Mesendoderm (in vitro differentiated cells): Measurements from ENCODE around the gene MLST8.
"Not testable (repeated sequence)": the region's sequence is repeated elsewhere in the genome, so short reads cannot be mapped to it uniquely, and the experiment has no call there.

ENCODE experiments used
- DNase-seq: peaks from one replicate; pipeline ENCODE4 v3.0.0; 2013
- H2AK5ac ChIP-seq: 2 replicates; pipeline ENCODE4 v1.6.1; 2013; ENCODE audit warnings: low read length, inconsistent platforms
- H2BK120ac ChIP-seq: 2 replicates; pipeline ENCODE4 v1.6.1; 2013; ENCODE audit warnings: low read depth, mild to moderate bottlenecking, low read length, moderate library complexity, mixed read lengths
- H2BK15ac ChIP-seq: replicated peaks from 2 replicates; pipeline ENCODE4 v1.6.1; 2013; ENCODE audit warnings: low read depth, mild to moderate bottlenecking, moderate library complexity
- H2BK5ac ChIP-seq: 2 replicates; pipeline ENCODE4 v1.6.1; 2013; ENCODE audit warnings: low read length, inconsistent platforms
- H3K18ac ChIP-seq: 2 replicates; pipeline ENCODE4 v1.6.1; 2013; ENCODE audit warnings: mild to moderate bottlenecking, low read length, mixed read lengths
- H3K23ac ChIP-seq: one replicate; pipeline ENCODE4 v1.6.1; 2013; ENCODE audit warnings: low read length
- H3K27ac ChIP-seq: 2 replicates; pipeline ENCODE4 v1.5.1; 2013; ENCODE audit warnings: low read depth, mild to moderate bottlenecking, inconsistent platforms, low read length, moderate library complexity
- H3K27me3 ChIP-seq: 2 replicates; pipeline ENCODE4 v1.6.1; 2013; ENCODE audit warnings: low read length, control low read depth, mild to moderate bottlenecking, inconsistent platforms; ENCODE audit not compliant: insufficient read depth, poor library complexity
- H3K36me3 ChIP-seq: 2 replicates; pipeline ENCODE4 v1.6.1; 2013; ENCODE audit warnings: low read length, inconsistent platforms; ENCODE audit not compliant: control insufficient read depth, insufficient read depth
- H3K4ac ChIP-seq: one replicate; pipeline ENCODE4 v1.6.1; 2013; ENCODE audit warnings: low read depth, mild to moderate bottlenecking, low read length, moderate library complexity
- H3K4me1 ChIP-seq: 2 replicates; pipeline ENCODE4 v1.6.1; 2013; ENCODE audit warnings: low read depth, low read length, inconsistent platforms; ENCODE audit not compliant: control insufficient read depth
- H3K4me2 ChIP-seq: 2 replicates; pipeline ENCODE4 v1.6.1; 2013; ENCODE audit warnings: low read length
- H3K4me3 ChIP-seq: 2 replicates; pipeline ENCODE4 v1.5.1; 2013; ENCODE audit warnings: mild to moderate bottlenecking, low read length
- H3K56ac ChIP-seq: one replicate; pipeline ENCODE4 v1.6.1; 2013; ENCODE audit warnings: low read length
- H3K79me1 ChIP-seq: 2 replicates; pipeline ENCODE4 v1.6.1; 2013; ENCODE audit warnings: low read length, inconsistent platforms
- H3K79me2 ChIP-seq: 2 replicates; pipeline ENCODE4 v1.6.1; 2013; ENCODE audit warnings: mild to moderate bottlenecking, low read length; ENCODE audit not compliant: control insufficient read depth, insufficient read depth
- H3K9ac ChIP-seq: 2 replicates; pipeline ENCODE4 v1.6.1; 2013; ENCODE audit warnings: low read length, inconsistent platforms
- H4K5ac ChIP-seq: one replicate; pipeline ENCODE4 v1.6.1; 2013; ENCODE audit warnings: low read length
- H4K8ac ChIP-seq: one replicate; pipeline ENCODE4 v1.6.1; 2013; ENCODE audit warnings: low read depth, mild to moderate bottlenecking, control low read depth, low read length, moderate library complexity
- WGBS: extraction: QIAGEN DNeasy Blood & Tissue Kit; methylation state at CpG from one replicate; pipeline ENCODE4 v1.1.7; 2013; ENCODE audit warnings: low lambda C conversion rate, missing lambda C conversion rate; ENCODE audit not compliant: insufficient coverage; ENCODE audit errors: extremely low coverage; 5-methylcytosine and 5-hydroxymethylcytosine counted together

Gene MLST8

GRCh38 chr16:2253293-2253692 lies 48.0 kb downstream of the MLST8 start:
- H3K79me2 ChIP-seq: peaks cover 11% of the 10 kb centered on the region
- no peaks in the 10 kb centered on the region for H3K27me3 ChIP-seq
- H3K23ac ChIP-seq: no peak overlapping the region
- H4K5ac ChIP-seq: no peak overlapping the region
- no CpG with 5 or more reads among the region's 11 CpGs for WGBS
- H3K4me2 ChIP-seq: no peak overlapping the region
- H2BK15ac ChIP-seq: no peak overlapping the region
- no peak overlapping the region for H2BK5ac ChIP-seq
- no peak overlapping the region for H3K4ac ChIP-seq
- peaks cover 12% of the 10 kb centered on the region for H3K79me1 ChIP-seq
- H4K8ac ChIP-seq: no peak overlapping the region
- H3K36me3 ChIP-seq: peaks cover 19% of the 10 kb centered on the region
- H3K27ac ChIP-seq: no peak overlapping the region
- no peak overlapping the region for H2BK120ac ChIP-seq
- H3K4me1 ChIP-seq: no peaks in the 10 kb centered on the region
- no peak overlapping the region for H3K18ac ChIP-seq
- no peak overlapping the region for H3K4me3 ChIP-seq
- H2AK5ac ChIP-seq: no peak overlapping the region
- no peak overlapping the region for H3K9ac ChIP-seq
- no peak overlapping the region for H3K56ac ChIP-seq
- no peak for DNase-seq

DNA sequence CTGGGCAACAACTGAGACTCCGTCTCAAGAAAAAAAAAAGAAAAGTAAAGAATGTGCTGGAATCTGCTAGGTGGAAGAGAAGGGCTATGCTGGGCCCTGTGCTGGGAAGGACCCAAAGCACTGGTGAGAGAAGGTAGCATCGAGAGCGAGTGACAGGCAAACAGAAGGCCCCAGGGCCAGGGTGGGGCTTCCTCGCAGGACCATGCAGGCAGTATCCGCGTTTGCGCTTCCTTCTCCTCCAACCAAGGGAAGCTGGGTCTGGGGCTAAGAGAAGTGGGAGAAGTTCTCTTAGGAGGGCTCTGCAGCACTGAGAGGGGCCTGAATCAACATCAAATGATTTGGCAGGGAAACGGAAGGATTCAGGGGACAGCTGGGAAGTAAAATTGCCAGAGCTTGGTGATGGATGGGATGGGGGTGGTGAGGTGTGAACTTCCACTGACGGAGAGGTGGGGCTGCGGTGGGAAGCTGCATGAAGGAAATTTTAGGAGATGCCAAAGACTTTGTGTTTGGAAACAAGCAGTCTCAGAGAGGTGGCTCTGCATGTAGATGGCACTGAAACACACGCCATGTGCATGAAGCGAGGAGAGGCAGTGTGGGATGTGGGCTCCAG lies 51.4 kb downstream of the MLST8 start:
- no peak overlapping the region for H4K8ac ChIP-seq
- H3K4me3 ChIP-seq: no peak overlapping the region
- no peak overlapping the region for H3K4me2 ChIP-seq
- no peak overlapping the region for H2AK5ac ChIP-seq
- no peak for DNase-seq
- H3K4me1 ChIP-seq: no peaks in the 10 kb centered on the region
- no peak overlapping the region for H4K5ac ChIP-seq
- no peak overlapping the region for H3K27ac ChIP-seq
- peaks cover 11% of the 10 kb centered on the region for H3K79me1 ChIP-seq
- no peak overlapping the region for H2BK15ac ChIP-seq
- H3K56ac ChIP-seq: no peak overlapping the region
- no CpG with 5 or more reads among the region's 12 CpGs for WGBS
- H3K79me2 ChIP-seq: peaks cover 6% of the 10 kb centered on the region
- H2BK5ac ChIP-seq: no peak overlapping the region
- H3K9ac ChIP-seq: no peak overlapping the region
- no peak overlapping the region for H2BK120ac ChIP-seq
- peaks cover 24% of the 10 kb centered on the region for H3K36me3 ChIP-seq
- no peaks in the 10 kb centered on the region for H3K27me3 ChIP-seq
- H3K4ac ChIP-seq: no peak overlapping the region
- H3K23ac ChIP-seq: no peak overlapping the region
- H3K18ac ChIP-seq: no peak overlapping the region

DNA sequence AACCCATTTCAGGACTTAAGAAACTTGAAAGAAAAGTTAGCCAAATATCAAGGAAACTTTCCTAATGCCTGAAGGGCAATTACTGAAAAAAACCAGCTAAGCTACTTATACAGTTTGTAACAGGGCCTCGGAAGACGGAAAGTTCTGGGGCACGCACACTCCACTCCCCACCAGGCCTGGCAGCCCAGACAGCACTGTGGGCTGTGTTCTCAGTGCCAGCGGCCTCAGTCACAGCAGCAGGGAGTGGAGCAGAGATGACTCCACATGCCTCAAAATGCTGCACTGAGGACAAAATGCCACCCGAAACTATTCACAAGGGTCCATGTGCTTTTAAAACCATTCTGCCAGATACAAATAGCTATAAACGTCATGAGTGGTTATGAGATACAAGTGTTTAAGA lies 52.5 kb downstream of the MLST8 start:
- peaks cover 19% of the 10 kb centered on the region for H3K79me1 ChIP-seq
- H3K36me3 ChIP-seq: peaks cover 32% of the 10 kb centered on the region
- no peak overlapping the region for H2BK5ac ChIP-seq
- H3K4ac ChIP-seq: no peak overlapping the region
- H4K8ac ChIP-seq: no peak overlapping the region
- no peak overlapping the region for H3K27ac ChIP-seq
- H3K27me3 ChIP-seq: no peaks in the 10 kb centered on the region
- no peak overlapping the region for H3K23ac ChIP-seq
- no peak for DNase-seq
- H3K56ac ChIP-seq: no peak overlapping the region
- no peak overlapping the region for H2AK5ac ChIP-seq
- no CpG with 5 or more reads among the region's 6 CpGs for WGBS
- peaks cover 15% of the 10 kb centered on the region for H3K79me2 ChIP-seq
- no peaks in the 10 kb centered on the region for H3K4me1 ChIP-seq
- no peak overlapping the region for H3K4me3 ChIP-seq
- H2BK15ac ChIP-seq: no peak overlapping the region
- no peak overlapping the region for H3K4me2 ChIP-seq
- H3K9ac ChIP-seq: no peak overlapping the region
- H2BK120ac ChIP-seq: no peak overlapping the region
- H3K18ac ChIP-seq: no peak overlapping the region
- no peak overlapping the region for H4K5ac ChIP-seq

- not testable (repeated sequence) for H2BK120ac ChIP-seq, H3K4me3 ChIP-seq, DNase-seq, H2BK15ac ChIP-seq, H4K5ac ChIP-seq, H3K4ac ChIP-seq, H3K23ac ChIP-seq, H3K9ac ChIP-seq, H4K8ac ChIP-seq, H3K27ac ChIP-seq, H3K27me3 ChIP-seq, H3K4me2 ChIP-seq, H2BK5ac ChIP-seq, H3K4me1 ChIP-seq, H3K18ac ChIP-seq, H3K56ac ChIP-seq, H2AK5ac ChIP-seq
- peaks cover 22% of the 10 kb centered on the region for H3K79me2 ChIP-seq
- H3K79me1 ChIP-seq: peaks cover 22% of the 10 kb centered on the region
- WGBS: no CpG with 5 or more reads among the region's 7 CpGs
- H3K36me3 ChIP-seq: peaks cover 28% of the 10 kb centered on the region
Measured at GRCh38 chr16:2258530-2258929, 53.3 kb downstream of the MLST8 start.
